ENCODE data around the gene USP30.

The USP30 gene

DNA sequence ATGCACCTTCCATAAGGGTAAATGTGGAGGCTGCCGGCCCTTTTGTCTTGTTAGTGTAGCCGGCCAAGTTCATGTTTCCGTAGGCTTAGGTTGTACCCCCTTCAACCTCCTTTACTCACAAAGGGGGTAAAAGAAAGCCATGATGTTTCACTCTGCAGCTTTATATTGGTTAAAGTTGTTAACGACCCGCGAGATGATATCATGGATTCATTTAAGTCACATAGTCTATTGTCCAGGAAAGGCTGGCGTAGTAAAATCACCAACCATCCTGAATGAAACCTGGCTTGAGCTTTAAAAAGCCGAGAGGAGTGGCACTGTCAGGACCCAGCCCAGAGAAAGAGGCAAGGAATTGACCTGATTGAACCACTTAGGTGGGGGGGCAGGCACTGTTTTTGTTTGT is 46.3 kb downstream of the USP30 start:
- DNase-seq = no peak

DNA sequence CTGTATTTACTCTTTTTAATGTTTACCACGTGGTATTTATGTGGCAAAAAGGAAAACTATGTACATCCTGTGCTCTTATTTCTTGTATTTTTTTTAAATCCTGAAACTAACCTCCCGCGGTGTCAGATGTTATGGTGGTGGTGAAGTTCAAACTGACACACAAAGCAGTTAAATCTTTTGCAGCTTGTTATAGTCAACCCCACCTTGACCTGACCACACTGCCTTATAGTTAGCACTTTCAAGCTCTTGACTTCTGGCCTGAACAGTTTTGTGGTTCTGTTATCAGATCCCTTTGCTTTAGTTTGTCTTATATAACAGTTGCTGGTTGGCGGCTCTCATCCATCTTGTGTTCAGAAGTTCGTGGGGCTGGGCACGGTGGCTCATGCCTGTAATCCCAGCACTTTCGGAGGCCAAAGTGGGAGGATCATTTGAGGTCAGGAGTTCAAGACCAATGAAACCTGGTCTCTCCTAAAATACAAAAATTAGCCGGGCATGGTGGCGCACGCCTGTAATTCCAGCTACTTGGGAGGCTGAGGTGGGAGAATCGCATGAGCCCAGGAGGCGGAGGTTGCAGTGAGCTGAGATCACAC is 47.1 kb downstream of the USP30 start:
- no peak for DNase-seq

DNA sequence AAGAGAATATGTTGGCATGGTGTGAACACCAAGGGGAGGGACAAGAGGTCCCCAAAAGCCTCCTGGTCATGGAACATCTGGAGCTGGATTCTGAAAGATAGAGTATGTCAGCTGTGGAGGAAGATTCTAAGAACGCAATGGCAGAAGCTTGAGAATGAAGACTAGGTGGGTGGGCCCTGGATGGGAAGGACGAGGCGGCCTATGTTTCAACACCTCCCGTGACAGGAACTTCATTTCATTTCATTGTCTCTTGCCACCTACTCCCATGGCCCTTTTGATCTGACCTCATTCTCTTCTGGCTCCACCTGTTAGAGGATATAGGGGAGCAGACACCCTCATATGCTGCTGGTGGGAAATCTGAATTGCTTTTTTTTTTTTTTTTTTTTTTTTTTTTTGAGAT is 48.4 kb downstream of the USP30 start:
- no peak for DNase-seq

DNA sequence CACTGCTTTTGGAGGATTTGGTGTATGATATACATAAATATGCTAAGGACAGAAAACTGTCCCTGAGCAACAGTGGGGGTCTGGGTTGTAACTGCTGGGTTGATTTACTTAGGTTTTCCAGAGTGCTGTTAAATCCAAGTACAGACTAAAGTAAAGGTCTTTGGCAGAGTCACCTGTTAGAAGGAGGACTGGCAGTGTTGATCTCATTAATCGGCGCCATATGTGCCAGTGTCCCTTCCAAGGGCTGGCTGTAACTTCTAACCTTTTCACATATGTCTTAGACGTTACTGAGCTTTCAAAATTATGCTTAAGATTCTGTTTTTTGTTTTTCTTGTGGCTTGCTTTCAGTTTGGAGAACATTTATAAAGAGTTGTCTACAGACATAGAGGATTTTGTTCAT is 50.1 kb downstream of the USP30 start:
- DNase-seq = no peak

DNA sequence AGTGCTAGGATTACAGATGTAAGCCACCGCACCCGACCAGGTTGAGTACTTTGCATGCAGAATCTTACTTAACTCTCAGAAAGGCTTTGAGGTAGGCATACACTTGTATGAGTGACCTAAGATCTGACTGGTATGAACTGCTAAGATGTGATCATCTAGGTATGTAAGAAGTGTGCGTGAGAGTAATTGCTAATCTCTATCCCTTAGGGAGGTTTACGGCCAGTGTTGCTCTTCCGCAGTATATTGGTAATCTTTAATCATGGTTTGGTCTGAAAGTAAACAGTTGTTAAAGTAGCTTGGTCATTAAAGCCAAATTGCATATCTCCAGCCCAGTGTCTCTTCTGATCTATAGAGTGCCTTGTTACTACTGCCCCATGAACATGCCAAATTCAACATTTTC is 52.8 kb downstream of the USP30 start:
- DNase-seq = no peak

DNA sequence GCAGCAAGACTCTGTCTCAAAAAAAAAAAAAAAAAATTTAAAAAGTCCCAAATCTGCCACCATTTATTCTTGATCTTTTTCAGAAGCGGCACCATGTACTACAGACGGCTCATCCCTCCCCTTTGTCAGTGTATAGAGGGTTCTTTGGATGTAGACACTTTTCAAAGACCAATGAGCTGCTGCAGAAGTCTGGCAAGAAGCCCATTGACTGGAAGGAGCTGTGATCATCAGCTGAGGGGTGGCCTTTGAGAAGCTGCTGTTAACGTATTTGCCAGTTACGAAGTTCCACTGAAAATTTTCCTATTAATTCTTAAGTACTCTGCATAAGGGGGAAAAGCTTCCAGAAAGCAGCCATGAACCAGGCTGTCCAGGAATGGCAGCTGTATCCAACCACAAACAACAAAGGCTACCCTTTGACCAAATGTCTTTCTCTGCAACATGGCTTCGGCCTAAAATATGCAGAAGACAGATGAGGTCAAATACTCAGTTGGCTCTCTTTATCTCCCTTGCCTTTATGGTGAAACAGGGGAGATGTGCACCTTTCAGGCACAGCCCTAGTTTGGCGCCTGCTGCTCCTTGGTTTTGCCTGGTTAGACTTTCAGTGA is 57.5 kb downstream of the USP30 start:
- no peak for DNase-seq

DNA sequence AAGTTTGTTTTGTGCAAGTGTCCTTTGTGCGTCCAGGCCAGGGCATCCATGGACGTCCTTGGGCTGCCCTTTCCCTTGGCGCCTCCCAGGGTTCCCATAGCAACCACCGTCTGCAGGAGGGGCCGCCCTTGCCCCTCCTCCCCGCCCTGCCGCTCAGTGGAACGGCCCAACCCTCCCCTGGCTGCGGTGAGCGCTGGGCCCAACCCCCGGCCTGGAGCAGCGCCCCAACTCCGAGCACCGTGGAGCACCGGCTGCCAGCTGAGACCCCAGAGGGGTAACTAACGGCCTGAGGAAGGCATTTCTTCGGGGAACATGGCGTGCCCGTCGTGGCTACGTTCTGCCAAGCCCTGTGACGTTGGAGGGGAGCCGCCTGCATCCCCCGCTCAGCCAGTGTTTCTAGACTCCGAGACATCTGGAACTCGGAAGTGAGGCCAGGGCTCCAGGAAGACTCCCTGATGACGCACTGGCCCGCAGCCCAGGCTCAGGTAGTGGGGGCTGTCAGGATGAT is 58.7 kb downstream of the USP30 start:
- no peak for DNase-seq

DNA sequence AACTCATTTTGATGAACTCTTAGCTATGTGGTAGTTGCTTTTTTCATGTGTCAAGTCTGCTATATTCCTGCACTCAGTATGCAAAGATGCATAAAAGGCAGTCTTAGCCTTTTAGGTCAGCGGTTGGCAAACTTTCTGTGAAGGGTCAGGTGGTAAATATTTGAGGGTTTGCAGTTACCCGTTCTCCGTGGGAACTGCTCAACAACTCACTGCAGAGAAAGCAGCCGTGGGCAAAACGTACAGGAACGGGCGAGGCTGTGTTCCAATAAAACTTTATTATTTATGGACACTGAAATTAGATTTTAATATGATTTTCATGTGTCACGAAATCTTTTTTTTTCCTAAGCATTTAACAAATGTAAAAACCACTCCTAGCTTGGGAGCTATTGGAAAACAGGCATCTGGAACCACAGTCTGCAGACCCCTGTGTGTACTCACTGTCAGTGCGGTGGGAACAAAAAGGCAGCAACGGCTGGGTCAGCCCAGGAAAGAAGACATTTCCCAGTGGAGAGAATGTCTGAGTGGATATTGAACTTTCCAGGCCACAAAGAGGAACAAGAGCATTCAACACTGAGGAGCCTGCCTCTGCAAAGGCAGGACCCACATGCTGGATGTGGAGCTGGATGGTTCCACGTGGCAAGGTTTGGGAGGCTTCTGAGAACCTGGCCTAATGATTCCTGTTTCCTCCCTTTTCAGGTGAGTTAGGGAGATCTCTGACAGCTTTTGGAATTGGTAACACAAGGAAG is 60.5 kb downstream of the USP30 start:
- DNase-seq = no peak

DNA sequence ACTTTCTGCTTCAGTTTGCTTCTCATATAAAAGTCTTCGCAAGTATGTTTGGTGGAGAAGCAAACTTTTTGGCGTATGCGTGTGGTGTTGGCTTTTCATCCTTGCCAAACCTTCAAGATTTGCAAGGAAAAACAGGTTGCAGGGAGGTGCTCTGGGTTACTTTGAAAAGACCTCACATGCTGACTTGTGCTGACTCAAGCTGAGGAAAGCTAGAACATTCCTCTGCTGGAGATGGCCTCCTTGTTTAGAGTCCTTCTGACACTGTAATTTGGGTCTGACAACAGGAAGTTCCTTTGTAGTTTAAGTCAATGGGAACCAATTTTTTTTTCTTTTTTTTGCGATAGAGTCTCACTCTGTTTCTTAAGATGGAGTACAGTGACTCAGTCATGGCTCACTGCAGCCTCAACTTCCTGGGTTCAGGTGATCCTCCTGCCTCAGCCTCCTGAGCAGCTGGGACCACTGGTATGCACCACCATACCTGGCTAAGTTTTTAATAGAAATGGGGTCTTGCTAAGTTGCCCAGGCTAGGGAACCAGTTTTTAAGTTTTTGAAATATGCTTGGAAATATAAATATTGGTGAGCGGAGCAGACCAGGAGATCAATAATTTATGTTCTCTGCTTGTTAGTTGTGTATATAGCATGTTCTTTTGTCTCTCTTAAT is 61.4 kb downstream of the USP30 start:
- DNase-seq = no peak

DNA sequence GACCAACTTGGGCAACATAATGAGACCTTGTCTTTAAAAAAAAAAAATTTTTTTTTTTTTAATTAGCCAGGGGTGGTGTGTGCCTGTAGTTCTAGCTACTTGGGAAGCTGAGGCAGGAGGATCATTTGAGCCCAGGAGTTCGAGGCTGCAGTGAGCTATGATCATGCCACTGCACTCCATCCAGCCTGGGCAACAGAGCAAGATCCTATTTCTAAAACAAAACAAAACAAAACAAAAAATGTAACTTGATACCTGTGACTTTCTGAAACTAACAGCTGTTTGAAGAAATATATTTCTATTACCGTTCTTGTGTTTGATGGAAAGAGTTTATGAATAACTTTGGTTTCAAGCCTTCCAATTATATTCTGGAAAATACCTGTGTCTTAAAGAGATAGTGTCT is 62.3 kb downstream of the USP30 start:
- no peak for DNase-seq

DNA sequence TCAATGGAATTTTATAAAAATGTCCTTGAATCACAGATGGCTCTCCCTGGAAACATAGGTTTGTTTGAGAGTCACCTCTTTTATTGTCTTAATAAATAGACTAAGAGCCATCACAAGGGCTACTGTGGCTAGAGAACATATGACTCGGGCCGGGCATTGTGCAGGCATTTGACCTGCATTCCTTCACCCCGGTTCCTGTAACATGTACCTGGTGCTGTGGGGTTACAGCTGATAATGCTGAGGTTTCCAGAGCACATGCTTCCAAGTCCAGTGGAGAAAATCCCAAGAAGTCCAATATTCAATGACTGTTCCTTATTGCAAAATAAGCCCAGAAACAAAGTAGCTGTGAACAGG is 63.0 kb downstream of the USP30 start:
- no peak for DNase-seq

DNA sequence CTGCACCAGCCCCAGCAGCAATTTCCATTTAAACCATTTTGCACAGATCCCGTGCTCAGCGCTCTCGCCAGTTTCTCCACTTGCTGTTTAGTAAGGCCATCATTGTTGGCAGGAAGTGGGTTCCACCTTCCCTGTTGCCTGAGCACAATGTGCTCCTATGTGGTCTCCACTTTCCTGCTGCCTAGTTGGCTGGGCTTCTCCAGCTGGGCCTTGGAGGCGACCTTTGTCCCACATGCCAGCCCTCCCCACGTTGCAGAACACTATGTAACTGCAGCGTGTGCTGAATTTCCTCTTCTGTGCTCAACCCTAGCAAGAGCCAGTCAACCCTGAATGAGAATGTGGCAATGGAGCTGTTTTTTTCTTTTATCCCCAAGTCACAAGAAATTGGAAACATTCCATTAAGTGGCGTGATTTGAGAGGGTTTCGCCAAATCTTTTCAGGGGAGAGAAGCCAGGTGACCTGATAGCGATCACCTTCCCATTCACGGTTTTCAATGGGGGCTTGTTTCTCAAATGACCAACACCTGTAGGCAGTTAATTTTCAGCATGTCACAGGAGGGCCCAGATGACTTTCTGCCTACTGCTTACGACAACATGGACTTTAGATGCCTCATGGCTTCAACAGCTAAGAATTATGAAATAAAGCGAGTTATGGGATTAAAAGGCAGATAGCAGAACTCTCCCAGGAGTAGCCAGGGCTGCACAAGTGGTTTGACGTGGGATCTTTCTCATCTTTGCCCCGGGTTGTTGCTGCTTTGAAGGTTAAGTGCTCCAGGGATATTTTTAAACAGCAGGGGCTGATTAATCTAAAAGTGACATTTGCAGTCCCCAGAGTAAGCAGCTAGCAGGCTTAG is 63.6 kb downstream of the USP30 start, which contains the start of gene ACACB:
ACACB (plus strand) TSS at position 830 of the 853 bp plus-strand sequence. CDS start 22,819 bp downstream, outside the sequence.
- DNase-seq = no peak

DNA sequence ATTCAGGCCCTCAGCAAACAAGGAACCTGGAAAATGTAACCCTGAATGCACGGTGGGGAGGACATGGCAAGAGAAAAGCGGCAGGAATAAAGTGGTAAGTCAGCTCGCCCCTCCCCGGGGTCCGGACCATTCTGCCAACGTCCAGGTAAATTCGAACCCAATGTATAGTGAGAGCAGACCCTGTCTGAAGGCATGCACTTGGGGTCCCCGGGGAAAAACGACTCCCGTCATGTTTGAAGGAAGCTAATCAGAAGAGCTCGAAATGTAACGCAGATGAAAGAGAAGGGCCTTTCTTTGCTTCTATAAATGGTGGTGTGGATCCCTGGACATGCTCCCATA is 64.2 kb downstream of the USP30 start:
- DNase-seq = no peak

DNA sequence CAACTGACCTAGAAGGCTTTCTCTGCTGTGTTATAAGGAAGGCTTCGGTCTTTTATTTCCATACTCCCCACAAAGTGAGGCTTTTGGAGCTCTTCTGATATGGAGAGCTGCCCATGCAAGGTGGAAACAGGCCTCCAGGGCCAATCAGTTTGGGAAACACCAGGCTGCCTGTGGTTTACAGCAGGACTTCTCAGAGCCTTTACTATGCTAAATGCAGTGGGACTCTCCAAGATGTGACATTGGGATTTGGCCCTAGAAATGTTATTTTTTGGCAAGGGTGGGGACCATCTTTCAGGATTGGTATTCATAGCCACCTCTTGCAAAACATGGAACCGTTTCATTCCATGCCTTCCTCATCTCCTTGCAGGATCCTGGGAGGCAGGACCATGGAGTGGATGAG is 67.7 kb downstream of the USP30 start:
- no peak for DNase-seq

DNA sequence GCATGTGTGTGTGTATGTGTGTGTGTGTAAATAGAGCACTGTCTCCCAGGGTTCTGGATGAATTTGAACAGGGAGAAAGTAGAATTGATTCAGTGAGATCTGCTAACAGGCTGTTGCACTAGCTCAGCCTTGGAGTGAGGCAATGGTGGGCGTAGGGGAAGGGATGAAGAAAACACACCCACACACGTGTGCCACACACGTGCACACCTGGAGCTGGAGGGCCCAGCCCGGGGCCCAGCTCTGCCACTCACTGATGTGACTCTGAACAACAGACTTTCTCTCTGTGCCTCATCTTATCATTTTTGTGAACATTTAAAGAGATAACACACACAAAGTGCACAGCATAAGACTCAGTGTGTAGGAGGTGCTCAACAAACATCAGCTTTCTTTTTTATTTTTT is 68.2 kb downstream of the USP30 start:
- DNase-seq = no peak

DNA sequence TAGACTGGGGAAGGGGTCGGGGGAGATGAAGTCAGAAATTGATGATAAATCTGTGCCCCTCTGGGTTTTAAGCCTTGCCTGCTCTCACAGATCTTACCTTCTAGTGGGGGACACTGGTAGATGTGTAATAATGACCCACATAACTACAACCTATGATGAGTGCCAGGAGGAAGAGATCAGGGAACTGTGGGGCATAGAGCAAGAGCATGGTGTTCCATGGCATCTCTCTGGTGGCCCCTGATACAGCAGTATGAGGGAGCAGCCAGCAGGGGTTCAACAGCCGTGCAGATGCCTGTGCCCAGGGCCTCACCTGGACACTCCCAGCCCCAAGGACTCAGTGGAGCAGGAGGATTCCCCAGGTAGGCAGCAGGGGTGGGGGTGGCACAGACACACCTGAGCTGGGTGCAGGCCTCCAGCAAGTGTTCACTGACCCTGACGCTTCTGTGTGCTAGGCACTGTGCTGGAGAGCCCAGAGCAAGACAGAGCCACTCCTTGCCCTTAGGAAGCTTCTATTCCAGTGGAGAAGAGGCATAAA is 69.0 kb downstream of the USP30 start:
- no peak for DNase-seq

DNA sequence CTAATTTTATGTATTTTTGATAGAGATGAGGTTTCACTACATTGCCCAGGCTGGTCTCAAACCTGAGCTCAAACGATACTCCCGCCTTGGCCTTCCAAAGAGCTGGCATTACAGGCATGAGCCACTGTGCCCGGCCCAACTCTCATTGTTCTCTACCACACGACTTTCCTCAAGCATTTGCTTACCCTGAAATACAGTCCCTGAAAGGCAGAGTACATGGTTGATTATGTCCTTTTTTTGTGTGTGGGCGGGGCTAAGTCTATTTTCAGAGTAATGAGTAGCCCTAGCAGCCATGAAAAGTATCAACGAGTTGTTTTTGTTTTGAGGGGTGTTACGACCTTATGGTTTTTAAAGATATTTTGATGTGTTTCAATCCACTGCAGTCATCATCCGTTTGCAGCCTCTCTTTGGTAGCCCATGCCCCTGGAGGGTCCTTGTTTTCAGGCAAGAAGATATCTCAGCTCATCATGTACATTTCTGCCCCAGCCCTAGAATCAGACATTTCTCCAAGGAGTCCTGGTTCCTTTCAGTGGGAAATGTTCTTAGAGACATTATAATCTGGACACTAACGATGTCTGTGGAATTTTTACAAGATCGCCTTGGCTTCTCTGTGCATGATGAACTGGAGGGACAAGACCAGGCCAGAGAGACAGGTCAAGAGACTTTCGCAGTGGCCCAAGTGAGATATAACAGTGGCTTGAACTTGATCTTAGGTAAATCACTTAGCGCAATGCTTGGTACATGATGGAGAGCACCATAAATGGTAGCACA is 72.7 kb downstream of the USP30 start:
- no peak for DNase-seq

DNA sequence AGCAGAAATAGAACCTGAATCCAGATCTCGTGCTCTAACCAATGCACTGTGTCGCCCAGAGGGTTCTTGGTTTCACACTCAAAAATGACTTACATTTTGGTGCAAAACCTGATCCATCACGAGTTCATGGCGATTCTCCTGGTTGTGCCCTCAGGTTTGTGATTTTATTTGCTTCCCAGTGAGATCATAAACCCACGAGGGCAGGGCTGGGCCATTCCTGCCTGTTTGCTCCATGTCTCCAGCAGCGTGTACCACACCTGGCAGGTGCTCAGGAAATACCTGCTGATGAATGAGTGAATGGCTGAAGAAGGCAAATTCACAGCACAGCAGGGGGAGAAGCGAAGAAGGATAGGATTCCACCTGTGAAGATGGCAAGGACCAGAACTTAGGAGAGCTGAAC is 73.4 kb downstream of the USP30 start:
- no peak for DNase-seq

DNA sequence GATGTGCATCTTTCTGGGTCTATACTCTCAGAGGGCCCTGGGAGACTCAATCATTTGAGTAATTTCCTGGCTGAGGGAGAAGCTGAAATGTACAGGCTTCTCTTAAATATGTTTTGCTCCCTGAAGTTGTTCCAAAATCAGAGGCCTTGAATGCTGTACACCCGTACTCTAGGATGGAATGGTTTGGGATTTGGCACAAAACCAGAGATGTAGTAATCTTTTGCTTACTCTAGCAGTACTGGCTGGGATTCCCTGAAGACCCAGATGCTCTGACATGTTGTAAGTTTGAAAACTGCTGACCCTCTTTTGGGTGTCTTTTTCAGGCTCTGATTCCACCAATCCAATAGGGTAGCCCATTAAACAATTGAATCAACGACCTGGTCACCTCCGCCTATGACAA is 74.4 kb downstream of the USP30 start:
- no peak for DNase-seq

DNA sequence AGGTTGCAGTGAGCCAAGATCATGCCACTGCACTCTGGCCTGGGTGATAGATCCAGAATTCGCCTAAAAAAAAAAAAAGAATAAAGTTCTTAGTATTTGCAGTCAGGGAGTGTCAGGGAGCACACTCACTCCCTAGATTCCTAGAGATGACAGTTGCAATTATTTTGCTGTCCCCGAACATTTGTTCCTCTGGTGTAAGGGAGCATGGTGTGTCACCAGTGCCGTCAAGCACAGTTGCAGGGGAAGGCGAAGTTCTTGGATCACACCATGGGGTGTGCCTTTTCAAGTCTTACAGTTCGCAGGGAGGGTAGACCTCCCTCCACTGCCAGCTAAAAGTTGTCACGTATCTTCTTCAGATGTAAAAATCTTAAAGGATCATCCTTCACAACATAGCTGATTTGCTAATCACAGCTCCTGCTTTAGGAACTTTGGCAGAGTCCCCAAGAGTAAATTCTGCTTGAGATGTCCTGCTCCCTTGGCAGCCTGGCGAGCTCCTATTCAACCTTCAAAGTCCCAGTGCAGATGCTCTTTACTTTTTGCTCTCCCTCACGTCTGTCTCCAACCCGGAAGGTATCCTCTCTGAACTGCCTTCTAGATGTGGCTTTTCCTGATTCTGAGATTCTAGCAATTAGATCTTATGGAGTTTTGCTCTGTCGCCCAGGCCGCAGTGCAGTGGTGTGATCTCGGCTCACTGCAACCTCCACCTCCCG is 75.3 kb downstream of the USP30 start:
- no peak for DNase-seq

All from NCI-H1092 (cell line).